MCF 10A (cell line): Measurements from ENCODE around the gene PRRG4. TPM values are rescaled to one million over a fixed set of nuclear protein-coding genes. Genes with fewer than 3 reads are reported as not detected.

Experiments
- BruUV-seq: library from RNA; stranded (reverse); fragments of 400-500 nt; replicated peaks from 2 replicates; lab custom pipeline; 2021; lab: Mats Ljungman, UMichigan
- CTCF ChIA-PET: fragments of 300-600 bp; sonication (Branson Sonifier 250); formaldehyde crosslinking; extraction: SDS; loops from one replicate; lab custom pipeline; 2021; ENCODE audit warnings: antibody characterized with exemption, inconsistent platforms; lab: Yijun Ruan, JAX
- POLR2A ChIA-PET: fragments of 300-600, 350-650 bp; sonication (Branson Sonifier 250); formaldehyde crosslinking; extraction: SDS; loops from one replicate; lab custom pipeline; 2020; ENCODE audit warnings: antibody characterized with exemption, inconsistent platforms; lab: Yijun Ruan, JAX
- DNase-seq: peaks from one replicate; pipeline ENCODE4 v3.0.0-alpha.2; 2018; ENCODE audit not compliant: unreplicated experiment
- H3K27ac Mint-ChIP-seq: one replicate; pipeline ENCODE4 v1.8.0; 2022; ENCODE audit warnings: mild to moderate bottlenecking, low read depth, mixed read lengths; ENCODE audit not compliant: unreplicated experiment
- H3K27me3 Mint-ChIP-seq: one replicate; pipeline ENCODE4 v1.8.0; 2022; ENCODE audit warnings: mixed read lengths; ENCODE audit not compliant: insufficient read depth, unreplicated experiment
- H3K36me3 Mint-ChIP-seq: one replicate; pipeline ENCODE4 v1.8.0; 2022; ENCODE audit warnings: mild to moderate bottlenecking, moderate library complexity, mixed read lengths; ENCODE audit not compliant: insufficient read depth, unreplicated experiment
- H3K4me1 Mint-ChIP-seq: one replicate; pipeline ENCODE4 v1.8.0; 2022; ENCODE audit warnings: mixed read lengths; ENCODE audit not compliant: insufficient read depth, unreplicated experiment
- H3K4me3 Mint-ChIP-seq: one replicate; pipeline ENCODE4 v1.8.0; 2022; ENCODE audit warnings: mild to moderate bottlenecking, moderate library complexity, mixed read lengths; ENCODE audit not compliant: unreplicated experiment
- H3K9me3 Mint-ChIP-seq: one replicate; pipeline ENCODE4 v1.8.0; 2022; ENCODE audit warnings: mixed read lengths; ENCODE audit not compliant: unreplicated experiment
- CTCF ChIP-seq: fragments of 200-600 bp; IDR thresholded peaks from one replicate; pipeline ENCODE4 v1.8.0; 2022; ENCODE audit warnings: antibody characterized with exemption, mild to moderate bottlenecking; ENCODE audit not compliant: unreplicated experiment
- intact Hi-C: fragments of 100-400 bp; cut with micrococcal nuclease; formaldehyde crosslinking; loops from 2 replicates; pipeline ENCODE4 v1.14.1; 2022
- total RNA-seq: library from RNA; stranded (reverse); gene quantifications from 2 replicates; pipeline ENCODE4 v1.2.3, GENCODE V29; 2022

The PRRG4 gene
- total RNA-seq, 1 experiment from 2014 or later, result 1.1 TPM

GRCh38 chr11:32786811-32787210 lies 42.9 kb upstream of the PRRG4 start:
- no peak for DNase-seq
- H3K27me3 Mint-ChIP-seq, result no peaks in the 10 kb centered on the region
- no TSS peak for BruUV-seq

GRCh38 chr11:32790916-32791315 lies 38.8 kb upstream of the PRRG4 start:
- Mint-ChIP-seq H3K27ac (no peak overlapping the region), H3K4me3 (no peak overlapping the region), H3K9me3 (no peaks in the 10 kb centered on the region), H3K36me3 (no peaks in the 10 kb centered on the region), H3K4me1 (peaks cover 1% of the 10 kb centered on the region), H3K27me3 (no peaks in the 10 kb centered on the region)
- no TSS peak for BruUV-seq
- no peak for DNase-seq
- intact Hi-C loops, result loop anchor here (5.0 kb wide), 2 partner anchors 39 to 209 kb away; partner anchors contain the start of gene EIF3M
- no peak for TF ChIP-seq CTCF
- ChIA-PET POLR2A (interaction anchor here (0.6 to 1.3 kb wide), 3 partner anchors 204 to 485 kb away, joined by 3 to 6 read pairs (median 3); no protein-coding TSS in a partner anchor), CTCF (interaction anchor here (0.7 to 5.7 kb wide), 11 partner anchors 31 to 468 kb away, joined by 3 to 60 read pairs (median 4); no protein-coding TSS in a partner anchor)

More at GRCh38 chr11:32786811-32787210, 42.9 kb upstream of the PRRG4 start:
- Mint-ChIP-seq H3K4me3 (no peak overlapping the region), H3K27ac (no peak overlapping the region), H3K36me3 (no peaks in the 10 kb centered on the region), H3K4me1 (no peaks in the 10 kb centered on the region), H3K9me3 (no peaks in the 10 kb centered on the region)
- POLR2A ChIA-PET, result no interaction called here
- intact Hi-C loops, result no loop called here
- CTCF ChIA-PET, result interaction anchor here (1.4 kb wide), 1 partner anchor 74 kb away, joined by 6 read pairs; no protein-coding TSS in a partner anchor
- TF ChIP-seq CTCF, result no peak

- no peaks in the 10 kb centered on the region for H3K27me3 Mint-ChIP-seq
These were observed 37.4 kb upstream of the PRRG4 start for GRCh38 chr11:32792111-32792947.

More at GRCh38 chr11:32792111-32792947, 37.4 kb upstream of the PRRG4 start:
- Mint-ChIP-seq H3K36me3 (no peaks in the 10 kb centered on the region), H3K27ac (no peak overlapping the region), H3K9me3 (no peaks in the 10 kb centered on the region), H3K4me1 (peaks cover 5% of the 10 kb centered on the region), H3K4me3 (no peak overlapping the region)
- ChIA-PET CTCF (interaction anchor here (0.6 to 5.7 kb wide), 44 partner anchors 9 to 1685 kb away, joined by 3 to 60 read pairs (median 3); no protein-coding TSS in a partner anchor), POLR2A (interaction anchor here (0.6 to 1.3 kb wide), 4 partner anchors 43 to 206 kb away, joined by 3 to 6 read pairs (median 3); partner anchors contain the start of gene QSER1)
- DNase-seq, result no peak
- intact Hi-C loops, result loop anchor here (5.0 kb wide), 2 partner anchors 40 to 210 kb away; partner anchors contain the start of gene EIF3M
- TF ChIP-seq CTCF, result no peak
- no TSS peak for BruUV-seq
